GM13976 (cell line): ENCODE results near the gene GTSE1.

Experiments used
- DNase-seq: peaks from one replicate; pipeline ENCODE4 v3.0.0; 2012; ENCODE audit warnings: low spot score
- in situ Hi-C: fragments of 300-500 bp; cut with MboI; formaldehyde crosslinking; loops from one replicate; pipeline ENCODE4 v1.12.0; 2022; ENCODE audit warnings: low sequenced_read_pairs, mixed read lengths, inconsistent platforms; ENCODE audit not compliant: unreplicated experiment
- TF ChIP-seq, protein P1 (sequence below): IDR thresholded peaks from 2 replicates; pipeline ENCODE4 v1.5.1; 2012; ENCODE audit warnings: borderline replicate concordance, mild to moderate bottlenecking; ENCODE audit not compliant: insufficient read depth; ENCODE audit errors: extremely low read depth, missing control alignments, control extremely low read depth

GTSE1 gene

DNA sequence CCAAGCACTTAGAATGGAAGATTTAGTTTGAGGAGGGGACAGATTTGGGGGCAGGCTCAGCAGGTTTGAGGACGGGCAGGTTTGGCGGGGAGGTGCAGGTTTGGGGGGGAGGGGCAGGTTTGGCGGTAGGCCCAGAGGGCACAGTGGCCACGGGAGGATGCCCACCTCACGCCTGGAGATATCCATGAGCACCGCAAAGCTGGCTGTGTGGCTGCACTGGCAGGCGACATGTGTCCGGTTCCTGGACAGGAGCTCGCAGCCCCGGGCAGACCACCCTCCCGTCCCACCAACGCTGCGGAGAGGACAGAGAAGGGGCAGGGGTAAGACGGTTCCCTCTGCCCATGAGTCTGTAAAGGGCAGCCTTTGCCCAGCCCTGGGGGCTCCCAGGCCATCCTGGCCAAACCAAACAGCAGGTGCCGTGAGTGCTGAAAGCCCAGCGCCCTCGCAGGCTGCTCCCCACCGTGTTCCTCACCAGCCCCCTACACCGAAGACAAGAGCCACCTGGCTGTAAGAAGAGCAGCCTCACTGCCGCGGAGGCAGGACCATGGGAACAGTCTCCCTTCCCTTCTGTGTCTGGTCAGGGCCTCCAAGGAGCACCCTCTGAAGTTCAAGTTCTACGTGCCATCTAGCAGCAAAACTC, 81.9 kb downstream of the GTSE1 start:
- no peak for DNase-seq
- TF ChIP-seq, protein P1, sequence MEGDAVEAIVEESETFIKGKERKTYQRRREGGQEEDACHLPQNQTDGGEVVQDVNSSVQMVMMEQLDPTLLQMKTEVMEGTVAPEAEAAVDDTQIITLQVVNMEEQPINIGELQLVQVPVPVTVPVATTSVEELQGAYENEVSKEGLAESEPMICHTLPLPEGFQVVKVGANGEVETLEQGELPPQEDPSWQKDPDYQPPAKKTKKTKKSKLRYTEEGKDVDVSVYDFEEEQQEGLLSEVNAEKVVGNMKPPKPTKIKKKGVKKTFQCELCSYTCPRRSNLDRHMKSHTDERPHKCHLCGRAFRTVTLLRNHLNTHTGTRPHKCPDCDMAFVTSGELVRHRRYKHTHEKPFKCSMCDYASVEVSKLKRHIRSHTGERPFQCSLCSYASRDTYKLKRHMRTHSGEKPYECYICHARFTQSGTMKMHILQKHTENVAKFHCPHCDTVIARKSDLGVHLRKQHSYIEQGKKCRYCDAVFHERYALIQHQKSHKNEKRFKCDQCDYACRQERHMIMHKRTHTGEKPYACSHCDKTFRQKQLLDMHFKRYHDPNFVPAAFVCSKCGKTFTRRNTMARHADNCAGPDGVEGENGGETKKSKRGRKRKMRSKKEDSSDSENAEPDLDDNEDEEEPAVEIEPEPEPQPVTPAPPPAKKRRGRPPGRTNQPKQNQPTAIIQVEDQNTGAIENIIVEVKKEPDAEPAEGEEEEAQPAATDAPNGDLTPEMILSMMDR: no peak
- in situ Hi-C loops: no loop called here

DNA sequence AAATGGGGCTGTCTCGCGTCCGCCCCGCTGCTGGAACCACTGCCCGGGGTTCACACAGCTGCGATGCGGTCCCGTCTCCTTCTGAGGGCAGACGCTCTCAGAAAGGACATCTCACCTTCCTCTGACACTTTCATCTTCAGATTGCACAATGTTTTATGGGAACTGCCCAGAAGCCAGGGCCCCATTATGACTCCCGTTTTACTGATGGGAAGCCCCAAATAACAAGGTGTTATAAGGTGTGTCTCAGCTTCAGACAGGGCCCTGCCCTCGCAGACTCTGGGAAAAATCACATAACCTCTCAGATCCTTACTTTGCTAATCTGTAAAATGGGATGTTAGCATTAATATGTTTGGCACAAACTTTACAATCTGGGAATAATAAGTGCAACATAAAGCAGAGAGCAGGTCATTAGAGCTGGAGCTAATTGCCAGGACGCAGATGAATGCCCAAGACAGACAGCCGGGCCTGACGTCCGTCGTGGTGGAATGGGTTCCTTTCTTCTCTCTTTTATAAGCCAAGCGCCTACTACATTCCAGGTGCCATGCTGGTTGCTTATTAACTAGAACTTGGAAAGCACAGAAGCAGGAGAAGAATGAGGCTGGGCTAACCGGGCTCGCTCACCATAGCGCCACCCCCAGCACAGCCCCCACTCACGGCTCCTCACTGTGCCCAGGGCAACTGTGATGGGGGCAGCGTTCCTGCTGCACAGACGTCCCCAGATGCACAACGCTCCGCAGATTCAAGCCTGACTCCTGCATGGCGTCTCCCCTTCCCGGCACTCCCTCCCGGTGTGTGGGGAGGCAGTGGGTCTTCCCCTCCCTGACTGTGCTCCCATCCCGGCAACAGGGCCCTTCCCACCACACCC, 82.6 kb downstream of the GTSE1 start:
- no peak for DNase-seq
- in situ Hi-C loops: no loop called here
- TF ChIP-seq, protein P1: no peak

DNA sequence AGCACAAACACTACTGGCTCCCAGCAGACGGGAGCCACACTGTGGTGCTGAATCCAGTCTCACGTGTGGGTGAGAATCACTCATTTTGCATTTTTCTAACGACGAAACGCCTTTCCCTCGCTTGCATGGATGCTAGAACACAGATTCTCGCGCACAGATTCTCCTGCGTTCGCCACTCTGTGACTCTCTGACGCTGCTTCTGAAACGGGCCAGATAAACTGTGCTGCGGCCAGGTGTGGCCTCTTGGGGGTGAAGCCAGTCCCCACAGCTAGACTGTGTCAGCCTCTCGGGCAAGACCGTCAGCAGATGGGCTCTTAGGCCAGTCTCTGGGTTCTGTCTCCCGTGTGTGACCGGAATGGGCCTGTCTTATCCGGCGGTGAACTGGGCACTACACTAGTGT, 83.4 kb downstream of the GTSE1 start:
- TF ChIP-seq, protein P1: no peak
- in situ Hi-C loops: no loop called here
- DNase-seq: no peak
